ENCODE results near the gene CCNA2. TPM values are rescaled to one million over a fixed set of nuclear protein-coding genes. Genes with fewer than 3 reads are reported as not detected.

CCNA2 gene
- total and polyA plus RNA-seq, 8 donors: 0.19 to 1.5 (median 0.54) TPM

DNA sequence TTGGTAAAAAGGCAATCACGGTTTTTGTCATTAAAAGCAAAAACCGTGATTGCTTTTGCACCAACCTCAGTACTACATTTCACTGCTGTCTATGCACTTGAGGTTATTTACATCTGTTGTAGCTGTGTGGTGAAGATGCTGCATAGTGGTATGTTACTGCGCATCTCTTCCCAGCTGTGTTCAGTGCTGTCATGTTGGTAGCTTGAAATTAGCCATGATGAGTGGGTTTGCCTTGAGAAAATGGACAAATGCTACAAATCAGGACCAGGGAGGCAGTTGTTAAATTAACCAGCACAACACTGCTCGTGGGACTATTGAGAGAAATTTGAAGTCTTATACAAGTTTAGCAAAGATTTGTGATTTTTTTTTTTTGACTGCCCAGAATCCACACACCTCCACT lies 56.5 kb downstream of the CCNA2 start:
- DNase-seq (no peak), ATAC-seq (no peak), FAIRE-seq (no peak)
- Histone ChIP-seq H3K27me3 (peaks cover 0 to 10% (median 0%) of the 10 kb centered on the region in 4 donors), H3K4me3 (no peak overlapping the region), H3K27ac (no peak overlapping the region), H3K4me1 (peaks cover 0 to 4% (median 3%) of the 10 kb centered on the region in 3 donors), H3K36me3 (no peaks in the 10 kb centered on the region), H3K9me3 (no peaks in the 10 kb centered on the region)
- no peak for TF ChIP-seq CTCF (IDR thresholded peaks at IDR 0.05)
- WGBS, 2 donors: 68 to 82% methylated on average over 4 of the region's 4 CpGs
- intact Hi-C loops (cut with DNase I): no loop called here

Other genes starting within 250 kb of the CCNA2 start
- 100 to 1,000 TPM in 3 of 6 donors, 10 to 100 TPM in 3; 70.2 to 196 (median 92.8) TPM for gene ANXA5, start 126.9 kb downstream of the CCNA2 start, total RNA-seq
- gene ANXA5, start 126.9 kb downstream of the CCNA2 start, polyA plus RNA-seq: 100 to 1,000 TPM; 149 to 210 TPM
- not detected for gene SMIM43, start 58.7 kb downstream of the CCNA2 start, total RNA-seq
- under 1 TPM in 1 of 2 donors, not detected in 1; 0.07 TPM for gene SMIM43, start 58.7 kb downstream of the CCNA2 start, polyA plus RNA-seq
- 1 to 10 TPM; 6.3 to 8.5 (median 7.6) TPM for gene EXOSC9, start 22.6 kb downstream of the CCNA2 start, total RNA-seq
- gene EXOSC9, start 22.6 kb downstream of the CCNA2 start, polyA plus RNA-seq: 10 to 100 TPM in 1 of 2 donors, 1 to 10 TPM in 1; 8.0 to 15.9 TPM
- gene BBS7, start 46.6 kb upstream of the CCNA2 start, total RNA-seq: 1 to 10 TPM; 3.4 to 5.7 (median 4.3) TPM
- gene BBS7, start 46.6 kb upstream of the CCNA2 start, polyA plus RNA-seq: 1 to 10 TPM; 3.0 to 4.2 TPM
- gene TRPC3, start 128.2 kb upstream of the CCNA2 start, total RNA-seq: under 1 TPM in 3 of 6 donors, not detected in 3; 0.03 to 0.06 (median 0.06) TPM
- gene TRPC3, start 128.2 kb upstream of the CCNA2 start, polyA plus RNA-seq: under 1 TPM; 0.02 to 0.04 TPM